Measurements from ENCODE around the gene PRSS36. TPM values are rescaled to one million over a fixed set of nuclear protein-coding genes. Genes with fewer than 3 reads are reported as not detected.

The PRSS36 gene
- total RNA-seq, 1 experiment from 2014 or later = 0.66 TPM

- no peak overlapping the region for H2BK5ac ChIP-seq (ENCODE audit: insufficient read length, low read length)
- H3K23me2 ChIP-seq (ENCODE audit: insufficient read length, low read depth, low read length, poor library complexity, severe bottlenecking) = no peaks in the 10 kb centered on the region
- no peak overlapping the region for H3K4ac ChIP-seq (ENCODE audit: low read depth, low read length)
- no peak overlapping the region for H4K91ac ChIP-seq (ENCODE audit: insufficient read length, low read depth, low read length)
- no peak overlapping the region for H3K27ac ChIP-seq (ENCODE audit: insufficient read length, low read depth, low read length)
- peaks cover 4% of the 10 kb centered on the region; the same call in 1 of the 2 replicates for H3K27me3 Mint-ChIP-seq (ENCODE audit: low read depth)
- no peak overlapping the region for H2AFZ ChIP-seq (ENCODE audit: low read length)
- no peak overlapping the region for H4K8ac ChIP-seq (replicated peaks; ENCODE audit: insufficient read length, low read depth, low read length)
- H3K4me3 Mint-ChIP-seq = no peak overlapping the region
- no peaks in the 10 kb centered on the region for H3K79me2 ChIP-seq (ENCODE audit: insufficient read depth, low read length)
- H4K20me1 ChIP-seq (ENCODE audit: control insufficient read depth, insufficient read depth, insufficient read length) = no peaks in the 10 kb centered on the region
- no peak overlapping the region for H2BK15ac ChIP-seq (ENCODE audit: low read depth, low read length)
- no peaks in the 10 kb centered on the region for H3K79me1 ChIP-seq (ENCODE audit: insufficient read depth, low read depth, low read length, poor library complexity, severe bottlenecking)
- WGBS (ENCODE audit: extremely low coverage, insufficient read length, low lambda C conversion rate) = no CpG with 5 or more reads among the region's 8 CpGs
- no peak overlapping the region for H3K9ac ChIP-seq (ENCODE audit: extremely low read depth, insufficient read length, low read length)
- peaks cover 12 to 14% of the 10 kb centered on the region in 2 experiments for H3K4me1 Mint-ChIP-seq
- no peak overlapping the region for H2AK5ac ChIP-seq (ENCODE audit: insufficient read length, low read length)
- no peak for DNase-seq
- H2BK20ac ChIP-seq (ENCODE audit: low read depth, low read length, poor library complexity, severe bottlenecking) = no peak overlapping the region
- no peak overlapping the region for H2BK120ac ChIP-seq (ENCODE audit: low read depth, low read length, poor library complexity, severe bottlenecking)
- no peak overlapping the region for H3K56ac ChIP-seq (ENCODE audit: insufficient read length, low read depth, low read length)
- H3K36me3 Mint-ChIP-seq (ENCODE audit: insufficient read depth in 1 of 3, low read depth in 3 of 3) = no peaks in the 10 kb centered on the region
- peaks cover 2 to 8% of the 10 kb centered on the region in 2 experiments; a peak in 2 of 5 replicates for H3K9me3 Mint-ChIP-seq
- no peak overlapping the region for H3K14ac ChIP-seq (ENCODE audit: insufficient read depth, low read length)
- no peak for TF ChIP-seq CTCF (conservative IDR thresholded peaks at IDR 0.05)
- no peaks in the 10 kb centered on the region for H3K9me3 ChIP-seq (ENCODE audit: control insufficient read depth, low read depth, low read length)
- H3K23ac ChIP-seq (ENCODE audit: insufficient read length, low read depth, low read length) = no peak overlapping the region
- no peaks in the 10 kb centered on the region for H3K4me1 ChIP-seq (ENCODE audit: insufficient read depth, low read length)
- H4K5ac ChIP-seq (ENCODE audit: insufficient read length, low read depth, low read length) = no peak overlapping the region
- no peak overlapping the region for H3K27ac Mint-ChIP-seq
- H3K18ac ChIP-seq (ENCODE audit: insufficient read length, low read depth, low read length) = no peak overlapping the region
- H3K4me2 ChIP-seq (ENCODE audit: insufficient read depth, insufficient read length, low read length) = no peak overlapping the region
- H2BK12ac ChIP-seq (ENCODE audit: insufficient read length, low read depth, low read length) = no peak overlapping the region
- no peak overlapping the region for H3T11ph ChIP-seq (ENCODE audit: low read length)
- no peaks in the 10 kb centered on the region for H3K27me3 ChIP-seq (ENCODE audit: insufficient read depth, low read length)
Measured at GRCh38 chr16:31167315-31167714, 17.4 kb upstream of the PRSS36 start.

Data from H9 (cell line).